Suppressor macrophage treated with lipopolysaccharide for 1 hour (primary cell): ENCODE data around the gene DENND10.
A peak's percentile ranks its signal among the peaks of the same experiment; 100 is the strongest.
"Not testable (repeated sequence)": the region's sequence is repeated elsewhere in the genome, so short reads cannot be mapped to it uniquely, and the experiment has no call there.

Experiments used
- DNase-seq, 3 donors: peaks; one replicate each; pipeline ENCODE4 v3.0.0-alpha.2; 2020 to 2022

DENND10 gene, protein sequence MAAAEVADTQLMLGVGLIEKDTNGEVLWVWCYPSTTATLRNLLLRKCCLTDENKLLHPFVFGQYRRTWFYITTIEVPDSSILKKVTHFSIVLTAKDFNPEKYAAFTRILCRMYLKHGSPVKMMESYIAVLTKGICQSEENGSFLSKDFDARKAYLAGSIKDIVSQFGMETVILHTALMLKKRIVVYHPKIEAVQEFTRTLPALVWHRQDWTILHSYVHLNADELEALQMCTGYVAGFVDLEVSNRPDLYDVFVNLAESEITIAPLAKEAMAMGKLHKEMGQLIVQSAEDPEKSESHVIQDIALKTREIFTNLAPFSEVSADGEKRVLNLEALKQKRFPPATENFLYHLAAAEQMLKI

DNA sequence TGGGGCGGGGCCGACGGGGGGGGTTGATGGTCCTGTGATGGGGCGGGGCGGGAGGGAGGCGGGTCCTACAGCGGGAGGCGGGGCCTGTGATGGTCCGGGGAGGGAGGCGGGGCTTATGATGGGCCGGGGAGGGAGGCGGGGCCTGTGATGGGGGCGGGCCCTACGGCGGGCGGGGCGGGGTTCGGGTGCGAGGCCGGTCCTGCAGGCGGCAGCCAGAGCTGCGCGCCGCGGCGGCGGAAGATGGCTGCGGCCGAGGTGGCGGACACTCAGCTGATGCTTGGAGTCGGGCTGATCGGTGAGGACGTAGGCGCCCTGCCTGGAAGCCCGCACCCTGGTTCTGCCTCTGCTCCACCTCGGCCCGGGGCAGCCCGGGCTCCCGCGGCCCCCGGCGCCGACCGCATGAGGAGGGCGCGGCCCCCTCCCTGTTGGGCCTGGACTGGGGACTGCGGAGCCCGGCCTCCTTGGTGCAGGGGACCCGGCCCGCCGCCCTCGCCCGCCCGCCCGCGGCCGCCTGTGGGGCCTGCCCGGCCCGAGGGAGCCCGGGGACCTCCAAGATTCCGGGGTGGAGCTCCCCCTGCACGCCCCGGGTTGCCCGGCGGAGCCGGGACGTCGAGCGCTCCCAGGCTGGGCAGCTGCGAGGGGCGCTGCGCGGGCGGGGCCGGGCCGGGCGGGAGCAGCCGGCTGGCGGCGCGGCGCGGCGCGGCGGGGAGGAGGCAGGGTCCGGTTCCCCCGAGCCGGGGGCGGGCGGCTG is at the start of gene DENND10:
TSS of gene DENND10 (plus strand) at position 211 of the 751 bp plus-strand sequence. CDS start at position 241, 30 bp downstream.
- DNase-seq = peak; percentile 77 to 95 (median 91)

- no peak for DNase-seq
These were observed 48.4 kb upstream of the DENND10 start for GRCh38 chr10:119055472-119055871.

GRCh38 chr10:119058010-119058409 is 45.9 kb upstream of the DENND10 start:
- DNase-seq = no peak

- DNase-seq = no peak
These were observed 44.4 kb upstream of the DENND10 start for GRCh38 chr10:119059557-119059956.

DNA sequence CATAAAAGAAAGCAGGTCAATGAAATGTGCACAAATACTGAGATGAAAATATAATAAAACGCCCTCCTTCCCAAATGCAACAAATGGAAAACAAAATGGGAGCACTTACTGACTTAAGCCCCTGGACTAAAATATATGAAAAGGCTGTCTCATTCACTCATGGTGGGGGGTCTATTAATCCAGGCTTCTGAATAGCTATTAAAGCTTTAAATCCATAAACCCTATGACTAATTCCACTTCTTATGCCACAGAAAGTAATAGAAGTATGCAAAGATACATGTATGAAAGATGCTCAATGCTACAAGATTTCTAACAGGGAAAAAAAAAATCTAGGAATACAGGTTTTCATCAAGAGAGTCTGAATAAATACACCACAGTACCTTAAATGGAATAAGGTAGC is 43.8 kb upstream of the DENND10 start:
- DNase-seq = no peak

- no peak for DNase-seq
These were observed 42.6 kb upstream of the DENND10 start for GRCh38 chr10:119061352-119061751.

GRCh38 chr10:119061926-119062325 is 42.0 kb upstream of the DENND10 start:
- DNase-seq = no peak

- no peak for DNase-seq
These were observed 33.3 kb upstream of the DENND10 start for GRCh38 chr10:119070395-119071165.

DNA sequence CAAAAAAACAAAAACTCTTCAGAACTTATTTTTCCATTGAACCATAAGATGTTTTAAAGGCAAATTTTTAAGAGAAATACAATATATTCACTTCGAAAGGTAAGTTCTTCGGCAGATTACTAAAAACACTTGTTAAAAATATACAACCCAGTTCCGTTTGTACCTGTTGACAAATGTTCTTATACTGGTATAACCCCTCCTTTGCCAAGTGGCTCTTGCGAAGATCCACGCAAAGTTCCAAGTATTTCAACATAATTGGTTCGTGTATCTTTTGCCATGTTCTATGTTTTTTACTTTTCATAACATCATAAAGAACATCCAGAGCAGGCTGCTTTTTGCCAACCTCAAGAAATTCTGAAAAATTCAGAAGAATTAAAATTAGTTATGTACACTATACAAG is 30.3 kb upstream of the DENND10 start:
- no peak for DNase-seq

- no peak for DNase-seq
These were observed 25.3 kb upstream of the DENND10 start for GRCh38 chr10:119078422-119079179.

DNA sequence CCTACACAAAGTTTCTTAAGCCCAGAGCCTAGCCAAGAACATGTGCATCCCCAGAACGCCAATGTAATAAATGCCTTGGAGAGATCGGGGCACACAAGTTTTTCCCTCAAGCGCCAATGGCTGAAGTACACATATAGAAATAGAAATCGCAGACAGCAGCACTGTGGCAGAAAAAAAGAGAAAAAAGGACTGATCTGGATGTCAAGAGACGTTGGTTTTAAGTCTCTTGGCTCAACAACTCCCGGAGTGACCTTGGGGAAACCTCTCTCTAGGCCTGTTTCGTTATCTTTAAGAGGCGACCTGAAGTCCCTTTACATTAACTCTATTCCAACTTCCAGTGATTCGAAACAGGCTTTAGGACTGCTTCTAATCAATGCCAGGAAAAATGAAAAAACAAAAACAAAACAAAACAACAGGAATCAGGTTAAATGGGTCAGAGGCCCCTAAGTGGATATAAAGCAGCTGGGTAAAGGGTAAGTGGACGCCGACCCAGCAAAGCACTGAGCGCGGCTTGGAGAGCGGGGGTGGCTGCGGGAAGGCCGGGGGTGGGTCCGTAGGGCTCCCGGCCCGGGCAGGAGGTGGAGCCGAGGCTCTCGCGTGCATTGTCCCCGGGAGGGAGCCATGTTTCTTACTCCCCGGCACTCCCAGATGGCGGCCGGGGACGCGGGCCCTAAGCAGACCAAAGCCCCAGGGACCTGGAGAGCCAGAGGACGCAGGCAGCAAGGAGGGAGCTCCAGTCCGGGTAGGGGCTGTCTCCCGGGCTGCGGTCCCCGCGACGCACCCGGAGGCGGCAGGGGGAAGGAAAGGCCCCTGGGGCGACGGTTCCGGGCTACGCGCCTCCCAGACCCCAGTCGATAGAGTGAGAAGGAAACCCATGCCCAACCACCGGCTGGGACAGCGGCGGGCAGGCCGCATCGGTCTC is 24.1 kb upstream of the DENND10 start:
- DNase-seq = peak; percentile 88 to 95 (median 94)

GRCh38 chr10:119080521-119081259 is 23.2 kb upstream of the DENND10 start, which contains the start of gene EIF3A:
Gene EIF3A, minus strand, starts transcription at chr10:119080817. Its CDS starts 141 bp downstream, at chr10:119080676.
- peak; percentile 97 to 99 (median 98) for DNase-seq

GRCh38 chr10:119084896-119085295 is 19.0 kb upstream of the DENND10 start:
- no peak for DNase-seq

- DNase-seq = no peak
These were observed 16.5 kb upstream of the DENND10 start for GRCh38 chr10:119087271-119087882.

DNA sequence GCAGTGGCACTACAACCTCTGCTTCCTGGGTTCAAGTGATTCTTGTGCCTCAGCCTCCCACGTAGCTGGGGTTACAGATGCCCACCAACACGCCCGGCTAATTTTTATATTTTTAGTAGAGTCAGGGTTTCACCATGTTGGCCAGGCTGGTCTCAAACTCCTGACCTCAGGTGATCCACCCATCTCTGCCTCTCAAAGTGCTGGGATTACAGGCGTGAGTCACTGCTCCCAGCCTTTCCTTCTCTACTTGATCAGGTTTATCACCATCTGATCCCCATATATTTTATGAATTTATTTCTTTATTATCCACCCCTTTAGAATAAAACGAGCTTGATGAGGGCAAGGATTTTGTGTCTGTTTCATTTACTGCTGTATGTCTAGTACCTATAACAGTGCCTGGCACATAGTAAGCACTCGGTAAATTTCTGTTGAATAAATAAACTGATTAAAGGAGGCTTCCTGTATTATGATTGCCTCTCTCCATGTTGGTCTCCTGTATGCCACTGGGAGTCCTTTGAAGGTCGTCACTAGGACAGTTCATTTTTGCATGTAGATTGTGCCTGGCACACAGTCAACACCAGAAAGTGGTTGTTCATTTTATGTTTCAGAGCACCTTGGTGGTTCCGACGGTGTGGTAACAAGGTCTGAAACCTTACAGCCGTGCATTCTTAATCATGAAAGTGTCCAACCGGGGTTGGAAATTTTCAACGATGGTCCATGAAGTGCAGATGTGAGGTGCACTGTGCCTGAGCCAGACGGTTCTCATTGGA is 13.7 kb upstream of the DENND10 start:
- DNase-seq = no peak

GRCh38 chr10:119090968-119091367 is 12.9 kb upstream of the DENND10 start:
- DNase-seq = peak; percentile 34 to 68 (median 64)

- no peak for DNase-seq
These were observed 8.3 kb upstream of the DENND10 start for GRCh38 chr10:119095640-119096039.

DNA sequence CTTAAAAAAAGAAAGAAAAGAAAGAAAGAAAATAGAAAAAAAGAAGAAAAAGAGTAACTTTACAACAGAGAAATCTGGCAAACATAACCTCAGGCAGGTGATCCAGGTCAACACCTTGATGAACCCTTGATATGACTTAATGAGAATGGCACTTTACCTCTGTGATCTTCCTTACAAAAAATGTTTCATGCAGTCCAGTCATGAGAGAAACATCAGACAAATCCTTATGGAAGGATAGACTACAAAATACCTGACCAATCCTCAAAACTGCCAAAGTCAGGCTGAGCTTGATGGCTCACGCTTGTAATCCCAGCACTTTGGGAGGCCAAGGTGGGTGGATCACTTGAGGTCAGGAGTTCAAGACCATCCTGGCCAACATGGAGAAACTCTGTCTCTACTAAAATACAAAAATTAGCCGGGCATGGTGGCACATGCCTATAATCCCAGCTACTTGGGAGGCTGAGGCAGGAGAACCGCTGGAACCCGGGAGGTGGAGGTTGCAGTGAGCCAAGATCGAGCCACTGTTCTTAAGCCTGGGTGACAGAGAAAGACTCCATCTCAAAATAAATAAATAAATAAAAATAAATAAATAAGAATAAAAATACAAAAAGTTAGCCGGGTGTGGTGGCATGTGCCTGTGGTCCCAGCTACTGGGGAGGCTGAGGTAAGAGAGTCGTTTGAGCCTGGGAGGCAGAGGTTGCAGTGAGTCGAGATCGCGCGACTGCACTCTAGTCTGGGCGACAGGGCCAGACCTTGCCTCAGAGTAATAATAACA is 7.1 kb upstream of the DENND10 start:
- not testable (repeated sequence) for DNase-seq
